Measurements from ENCODE around the gene RTN4RL2.

Gene RTN4RL2

DNA sequence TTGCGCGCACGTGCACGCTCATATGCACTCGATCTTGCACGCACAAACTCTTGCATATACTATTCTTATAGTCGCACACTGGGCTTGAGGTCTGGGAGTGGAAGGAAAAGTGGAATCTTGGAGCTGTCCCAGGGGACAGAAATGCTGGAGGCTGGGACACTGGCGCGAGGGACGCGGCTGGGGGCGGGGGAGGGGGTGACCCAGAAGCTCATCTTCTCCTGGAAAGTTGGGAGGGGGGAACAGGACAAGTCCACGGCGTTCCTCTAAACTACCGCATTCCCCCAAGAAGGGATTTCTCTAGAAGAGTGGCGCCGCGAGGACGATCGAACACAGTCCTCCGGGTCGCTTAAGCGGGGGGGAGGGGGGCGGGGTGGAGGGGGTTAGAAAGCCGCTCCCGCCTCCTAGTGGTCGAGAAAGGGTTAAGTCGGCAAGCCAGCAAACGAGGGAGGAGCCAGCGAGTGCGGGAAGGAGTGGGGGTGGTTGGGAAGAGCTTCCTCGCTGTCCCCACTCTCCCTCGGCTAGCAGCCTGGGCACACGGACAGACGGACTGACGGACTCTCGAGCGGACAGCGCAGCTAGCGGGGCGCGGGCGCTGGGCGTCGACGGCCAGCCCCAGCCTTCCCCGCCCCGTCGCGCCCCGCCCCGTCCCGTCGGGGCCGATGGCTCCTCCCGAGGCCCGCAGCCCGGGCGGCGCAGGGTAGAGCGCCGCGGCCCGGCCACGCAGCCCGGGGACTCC is at the start of gene RTN4RL2:
Gene RTN4RL2 (plus strand): TSS at position 507 of the 736 bp plus-strand sequence. CDS start 338 bp downstream, outside the sequence.
- peak; percentile 38 for DNase-seq

DNA sequence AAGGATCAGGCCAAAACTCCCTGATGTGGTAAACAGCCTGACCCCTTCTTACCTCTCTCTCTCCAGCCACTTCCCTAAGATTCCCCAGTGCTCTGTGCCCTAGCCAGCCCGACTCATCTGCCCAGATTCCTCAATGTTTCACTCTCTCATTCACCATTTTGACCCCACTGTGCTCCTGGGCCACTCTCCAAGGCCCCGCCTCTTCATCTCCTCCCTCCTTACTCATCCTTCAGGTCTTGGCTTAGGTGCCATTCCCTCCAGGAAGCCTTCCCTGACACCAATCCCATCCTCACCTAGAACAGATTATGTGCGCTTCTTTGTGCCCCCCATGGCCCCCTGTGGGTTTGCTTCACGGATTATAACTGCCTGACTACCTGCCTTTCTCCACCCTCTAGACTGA is 46.6 kb upstream of the RTN4RL2 start:
- DNase-seq = no peak

DNA sequence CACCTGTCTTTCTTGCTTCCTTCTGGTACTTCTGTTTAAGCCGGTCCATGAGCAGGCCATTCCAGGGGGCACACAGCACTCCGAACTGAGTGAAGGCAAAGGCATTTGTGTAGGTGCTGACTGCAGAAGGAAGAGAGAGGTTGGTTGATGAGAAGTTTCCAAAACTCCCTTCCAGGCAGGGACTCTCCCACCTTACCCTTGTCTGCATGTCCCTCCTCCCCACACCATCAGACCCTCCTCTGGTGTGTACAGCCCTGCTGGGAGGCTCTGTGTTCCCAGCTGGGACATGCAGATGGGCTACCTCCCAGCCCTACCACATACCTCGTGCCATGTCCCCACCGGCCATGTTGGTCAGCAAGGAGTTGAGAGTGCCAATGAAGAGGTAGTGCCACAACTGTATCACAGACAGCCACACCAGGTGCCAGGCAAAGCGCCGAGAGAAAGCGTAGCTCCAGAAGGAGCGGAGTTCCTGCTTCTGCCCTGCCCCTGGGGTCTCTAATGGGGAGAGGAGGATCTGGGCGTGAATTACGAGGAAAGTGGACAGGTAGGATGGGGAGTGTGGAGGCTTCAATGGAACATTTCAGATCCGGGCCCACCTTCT is 45.6 kb upstream of the RTN4RL2 start:
- DNase-seq = no peak

DNA sequence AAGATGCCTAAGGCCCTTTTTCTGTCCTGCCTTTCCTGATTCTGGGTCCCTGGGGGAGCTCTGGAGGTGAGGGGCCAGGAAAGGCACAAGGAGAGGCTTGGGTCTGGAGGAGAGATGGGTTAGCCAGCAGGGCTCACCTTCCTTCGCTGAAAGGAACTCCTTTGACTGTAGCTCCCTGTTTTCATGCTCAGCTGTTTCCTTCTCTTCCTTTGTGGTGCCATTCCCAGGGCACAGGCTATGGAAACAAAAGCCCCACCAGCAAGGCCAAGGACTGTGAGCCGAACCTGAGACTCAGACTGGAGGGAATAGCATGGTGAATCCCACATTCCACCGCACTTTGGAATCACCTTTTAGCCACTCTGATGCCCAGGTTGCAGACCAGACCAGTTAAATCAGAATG is 43.9 kb upstream of the RTN4RL2 start:
- no peak for DNase-seq

DNA sequence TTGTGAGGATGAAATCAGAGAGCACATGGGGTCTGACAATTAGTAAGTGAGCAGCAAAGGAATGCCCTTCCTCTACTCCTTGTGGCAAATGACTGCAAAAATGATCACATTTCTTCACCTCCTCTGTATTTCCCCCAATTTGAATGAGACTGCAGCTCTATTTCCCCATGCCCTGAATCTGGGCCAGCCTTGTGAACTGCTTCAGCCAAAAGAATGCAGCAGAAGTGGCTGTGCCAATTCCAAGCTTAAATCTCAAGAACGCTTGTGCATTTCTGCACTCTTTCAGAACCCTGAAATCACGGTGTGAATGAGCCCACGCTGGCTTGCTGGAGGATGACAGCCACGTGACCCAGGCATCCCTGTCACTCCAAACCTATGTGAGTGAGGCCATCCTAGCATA is 43.3 kb upstream of the RTN4RL2 start:
- DNase-seq = no peak

DNA sequence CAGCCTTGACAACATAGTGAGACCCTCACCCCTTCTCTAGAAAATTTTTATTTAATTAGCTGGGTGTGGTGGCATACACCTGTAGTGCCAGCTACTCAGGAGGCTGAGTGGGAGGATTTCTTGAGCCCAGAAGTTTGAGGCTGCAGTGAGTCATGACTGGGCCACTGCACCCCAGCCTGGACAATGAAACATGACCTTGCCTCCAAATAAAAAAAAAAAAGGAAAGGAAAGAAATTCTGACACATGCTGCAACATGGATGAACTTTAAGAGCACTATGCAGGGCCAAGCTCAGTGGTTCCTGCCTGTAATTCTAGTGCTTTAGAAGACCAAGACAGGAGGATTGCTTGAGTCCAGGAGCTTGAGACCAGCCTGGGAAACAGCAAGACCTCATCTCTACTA is 42.2 kb upstream of the RTN4RL2 start:
- no peak for DNase-seq

DNA sequence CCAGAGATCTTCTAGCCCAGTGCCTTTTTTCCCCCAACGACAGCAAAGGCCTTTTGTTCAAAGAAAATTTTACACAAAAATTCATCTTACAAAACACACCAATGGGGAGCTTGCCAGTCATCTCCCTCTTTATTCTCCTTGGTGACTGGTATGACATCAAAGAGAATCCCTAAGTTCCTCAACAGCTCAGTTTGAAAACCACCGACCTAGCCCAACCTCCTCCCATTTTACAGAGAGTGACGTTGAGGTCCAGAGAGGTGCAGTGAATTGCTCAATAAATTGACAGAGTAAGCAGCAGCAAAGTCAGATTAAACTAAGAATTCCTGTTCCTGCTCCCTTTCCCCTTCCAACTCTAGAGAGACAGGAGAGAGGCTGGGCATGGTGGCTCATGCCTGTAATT is 41.2 kb upstream of the RTN4RL2 start:
- DNase-seq = no peak

DNA sequence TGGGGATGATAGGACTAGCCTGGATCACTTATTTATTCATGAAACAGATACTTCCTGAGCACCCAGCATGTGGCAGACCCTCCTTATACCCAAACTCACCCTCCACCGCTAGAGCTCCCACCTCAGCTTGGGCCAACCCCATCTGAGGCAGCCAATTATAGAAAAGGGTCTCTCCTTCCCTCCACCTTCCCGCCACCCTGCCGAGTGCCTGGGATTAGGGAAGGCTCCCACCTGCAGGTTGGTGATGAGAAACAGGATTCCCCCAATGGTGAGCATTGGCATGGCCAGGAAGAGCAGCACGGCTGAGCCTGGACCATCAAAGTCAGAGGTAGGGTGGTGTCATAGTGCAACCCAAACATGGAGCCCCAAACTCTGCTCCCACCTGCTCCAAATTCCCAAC is 39.3 kb upstream of the RTN4RL2 start:
- DNase-seq = no peak

DNA sequence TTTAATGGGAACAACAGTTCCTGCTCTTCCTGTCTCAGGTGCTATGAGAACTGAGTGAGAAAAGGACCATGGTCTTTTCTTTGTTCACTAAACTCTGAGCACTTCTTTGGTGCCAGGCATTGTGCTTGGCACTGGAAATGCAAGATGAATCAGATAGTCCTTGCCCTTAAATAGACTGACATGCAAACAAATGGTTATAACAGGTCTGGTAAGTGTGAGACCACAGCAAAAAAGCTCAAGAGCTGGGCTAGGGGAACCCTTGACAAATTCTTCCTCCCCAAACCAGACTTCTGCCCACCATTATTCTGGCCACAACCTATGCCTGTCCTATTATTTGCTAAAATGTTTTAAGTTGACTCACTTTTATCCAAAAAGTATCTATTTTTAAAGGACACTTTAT is 38.5 kb upstream of the RTN4RL2 start:
- no peak for DNase-seq

DNA sequence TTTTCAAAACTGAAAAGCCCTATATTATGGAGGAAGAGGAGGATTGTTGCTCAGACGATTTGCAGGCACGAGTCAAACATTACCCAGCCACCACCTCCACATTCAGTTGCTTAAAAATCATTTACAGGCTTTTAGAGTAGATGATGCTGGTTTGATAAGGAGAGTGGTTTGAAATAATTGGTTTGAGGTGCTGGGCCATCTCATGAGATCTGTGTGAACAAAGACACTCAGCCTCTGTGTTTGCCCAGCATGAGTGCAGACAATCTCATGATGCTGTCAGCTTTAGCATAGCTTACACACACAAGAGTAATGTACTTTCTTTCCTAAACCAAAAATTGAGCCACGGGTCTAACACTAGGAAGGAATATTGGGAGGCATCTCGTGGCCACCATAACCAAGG is 37.7 kb upstream of the RTN4RL2 start:
- no peak for DNase-seq

DNA sequence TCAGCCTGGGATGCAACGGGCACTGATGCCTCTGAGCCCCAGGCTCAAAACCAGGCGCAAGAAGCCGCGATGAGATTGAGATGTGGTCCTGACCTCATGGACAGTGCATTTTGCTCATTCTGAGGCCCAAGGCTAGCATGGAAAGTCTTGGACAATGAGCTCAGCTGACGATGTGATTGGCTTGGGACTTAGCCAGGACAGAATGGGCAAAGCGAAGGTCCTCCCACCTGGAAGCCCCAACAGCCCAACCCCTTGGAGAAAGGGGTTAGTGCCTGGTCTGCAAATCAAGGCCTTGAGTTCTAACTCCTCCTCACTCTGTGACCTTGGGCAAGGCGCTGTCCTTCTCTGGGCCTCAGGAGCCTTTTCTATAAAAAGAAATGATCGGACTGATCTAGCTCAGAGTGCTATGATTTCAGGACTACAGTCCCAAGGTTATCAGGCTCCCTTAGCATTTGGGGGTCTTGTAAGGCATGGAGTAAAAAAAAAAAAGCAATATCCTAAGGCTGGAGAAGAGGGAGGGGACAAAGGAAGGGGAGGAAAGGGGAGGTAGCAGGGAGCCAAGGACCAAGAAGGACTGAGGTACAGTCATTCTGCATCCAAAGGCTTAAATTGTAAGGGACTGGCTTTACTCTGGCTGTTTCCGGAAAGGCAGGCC is 36.1 kb upstream of the RTN4RL2 start:
- no peak for DNase-seq

DNA sequence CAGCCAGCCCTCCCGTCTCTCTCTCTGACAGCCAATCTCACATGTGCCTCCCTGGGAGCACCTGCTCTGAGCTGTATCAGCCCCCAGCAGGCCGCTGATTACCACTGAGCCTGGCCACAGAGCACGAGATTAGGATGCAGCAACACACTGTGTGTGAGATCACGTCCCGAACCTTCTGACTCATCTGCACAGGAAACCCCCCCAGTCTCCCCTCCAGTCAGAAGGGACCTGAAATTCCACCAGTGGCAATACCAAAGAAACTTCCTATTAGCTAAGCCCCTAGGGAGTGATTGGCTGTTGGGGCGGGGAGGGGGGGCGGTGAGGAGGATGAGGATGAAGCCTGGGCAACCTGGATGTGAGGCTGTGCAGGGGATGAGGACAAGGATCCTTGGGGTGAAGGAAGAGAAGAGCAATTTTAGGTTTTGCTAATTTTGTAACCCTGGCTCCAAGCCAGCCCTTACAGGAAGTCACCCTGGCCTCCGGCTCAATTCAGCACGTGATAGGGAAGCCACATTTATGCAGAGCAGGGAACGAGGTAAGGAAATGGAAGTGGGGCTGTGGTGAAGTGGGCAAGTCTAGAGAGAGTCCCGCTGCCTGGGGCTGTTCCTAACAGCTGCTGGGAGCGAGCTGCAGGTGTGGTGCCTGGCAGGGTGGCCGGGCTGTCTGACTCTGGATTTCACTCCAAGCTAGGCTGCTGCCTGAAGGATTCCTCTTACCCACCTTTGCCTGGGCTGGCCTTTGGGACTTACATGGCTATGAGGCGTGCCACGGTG is 35.4 kb upstream of the RTN4RL2 start:
- DNase-seq = peak; percentile 29

DNA sequence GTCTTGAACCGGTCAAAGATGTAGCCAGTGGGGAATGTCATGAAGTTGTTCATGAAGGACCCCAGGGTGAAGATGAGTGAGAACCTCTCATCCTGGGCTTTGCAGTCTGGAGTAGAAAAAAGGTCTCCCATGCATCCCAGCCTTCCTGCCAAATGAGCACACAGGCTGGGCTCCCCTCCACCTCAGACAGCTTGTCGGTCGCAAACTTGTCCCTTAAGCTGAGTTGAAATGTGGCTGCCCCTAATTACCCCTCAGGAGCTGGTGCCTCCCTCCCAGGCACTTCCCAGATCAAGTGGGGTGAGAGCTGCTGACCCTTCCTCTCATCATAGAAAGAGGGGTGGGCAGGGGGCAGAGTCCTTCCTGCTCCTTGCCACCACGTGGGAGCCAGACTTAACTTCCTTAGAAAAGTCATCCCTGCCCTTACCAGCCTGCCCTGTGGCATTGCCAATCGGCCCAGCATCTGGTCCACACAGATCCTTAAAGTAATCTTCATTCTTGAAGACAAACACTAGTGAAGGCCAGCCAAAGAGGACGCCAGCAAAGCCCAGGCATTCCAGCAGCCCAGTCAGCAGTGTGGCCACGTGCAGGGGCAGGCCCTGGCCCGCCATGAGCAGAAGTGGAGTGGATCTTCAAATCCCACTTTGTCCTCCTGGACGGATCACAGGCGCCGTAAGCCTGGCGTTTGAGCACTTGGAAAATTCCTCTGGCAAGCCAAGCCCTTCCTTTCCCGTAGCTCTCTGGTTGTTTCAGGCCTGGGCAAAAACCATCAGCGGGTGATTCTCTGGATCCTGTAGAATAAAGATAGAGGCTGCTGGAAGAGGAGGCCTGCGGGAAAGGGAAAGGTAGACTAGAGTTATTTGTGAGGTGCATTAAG is 34.5 kb upstream of the RTN4RL2 start:
- DNase-seq = no peak

DNA sequence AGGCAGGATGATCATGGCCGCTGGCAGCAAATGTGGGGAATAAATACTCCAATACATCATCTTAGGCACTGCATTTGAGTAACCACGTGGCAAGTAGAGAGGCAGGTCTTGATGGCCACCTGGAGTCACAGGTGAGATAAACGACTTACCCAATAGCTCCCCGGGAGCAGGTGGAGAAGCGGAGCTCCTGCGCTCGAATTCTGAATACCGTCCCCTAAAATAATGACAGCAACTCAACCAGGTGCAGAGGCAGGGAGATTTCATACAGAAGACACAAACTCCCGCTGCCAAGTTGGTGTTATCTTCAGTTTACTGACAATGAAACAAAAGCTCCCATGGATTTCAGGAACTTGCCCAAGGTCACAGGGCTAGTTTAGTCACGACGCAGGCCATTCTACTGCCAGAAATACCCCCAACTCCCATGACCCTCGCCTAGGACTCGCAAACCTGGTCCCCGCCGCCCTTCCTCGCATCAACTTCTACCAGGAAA is 33.8 kb upstream of the RTN4RL2 start:
- DNase-seq = peak; percentile 30

DNA sequence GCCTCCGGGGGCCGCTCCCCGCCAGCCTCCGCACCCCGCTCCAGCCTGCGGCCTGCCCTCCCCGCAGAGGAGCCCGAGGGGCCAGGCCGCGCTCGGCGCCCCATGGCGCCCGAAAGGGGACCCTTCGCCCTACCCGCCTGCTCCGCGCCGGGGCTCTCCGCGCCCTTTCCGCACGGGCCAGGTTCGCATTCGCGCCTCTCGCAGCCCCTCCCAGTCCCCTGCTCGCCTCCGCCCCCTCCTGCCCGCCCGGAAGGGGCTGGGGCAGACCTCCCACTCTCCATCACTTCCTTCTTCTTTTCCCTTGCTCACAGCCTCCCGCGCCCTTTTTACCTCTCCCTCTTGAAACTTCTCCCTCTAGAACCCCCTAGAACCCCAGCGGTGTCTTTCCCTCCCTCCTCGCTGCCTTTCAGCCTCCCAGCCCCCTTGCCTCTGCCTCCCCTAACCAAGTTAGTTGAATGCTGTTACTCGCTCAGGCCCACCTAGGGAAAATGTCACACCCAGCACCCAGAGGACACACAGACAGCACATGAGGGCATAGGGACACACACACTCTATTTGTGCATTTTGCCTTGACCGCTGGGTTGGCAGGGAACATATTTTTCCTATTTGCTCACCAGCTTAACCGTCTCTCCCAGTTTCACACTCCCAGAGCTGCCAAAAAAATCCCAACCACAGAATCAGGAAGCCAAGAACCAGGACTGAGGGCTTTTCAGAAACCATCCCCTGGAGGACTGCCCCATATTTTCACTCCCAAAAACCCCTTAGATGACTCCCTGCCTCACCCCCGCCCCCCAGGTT is 33.2 kb upstream of the RTN4RL2 start, which contains the start of gene SLC43A3:
Gene SLC43A3 (minus strand): TSS at position 193 of the 798 bp plus-strand sequence. CDS start 949 bp downstream, outside the sequence.
- DNase-seq = no peak

DNA sequence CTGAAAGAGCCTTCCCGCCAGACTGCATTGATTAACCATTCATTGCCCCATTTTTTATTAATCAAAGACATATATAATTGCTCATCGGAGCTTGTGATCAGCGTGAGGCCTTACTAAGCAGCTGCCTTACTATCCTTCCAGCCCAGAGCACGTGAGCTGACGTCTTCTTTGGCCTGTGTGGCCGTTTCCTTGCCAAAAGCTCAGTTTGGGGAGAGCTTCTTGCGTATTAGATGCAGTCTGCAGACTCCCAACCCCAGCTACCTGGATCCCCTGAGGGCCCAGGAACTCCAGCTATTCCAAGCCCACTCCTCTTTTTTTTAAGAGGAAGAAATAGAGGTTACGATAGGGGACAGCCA is 32.6 kb upstream of the RTN4RL2 start:
- DNase-seq = no peak

DNA sequence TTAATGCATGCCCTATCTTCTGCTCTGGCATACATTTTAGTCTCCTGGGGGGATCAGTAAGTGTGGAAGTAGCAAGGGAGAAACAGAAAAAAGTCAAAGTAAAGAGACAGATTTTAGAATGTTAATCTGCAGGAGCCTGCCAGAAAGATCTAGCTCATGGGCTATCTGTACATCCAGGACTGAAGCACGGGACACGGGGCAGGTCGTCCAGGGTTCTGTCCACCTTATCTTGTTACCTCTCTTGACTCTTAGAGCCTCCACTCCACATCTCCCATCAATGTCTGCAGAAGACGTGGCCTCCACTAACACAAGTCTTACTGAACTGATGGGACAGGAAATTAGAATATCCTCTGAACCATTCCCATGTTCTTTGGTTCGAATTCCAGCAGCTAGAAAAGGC is 31.7 kb upstream of the RTN4RL2 start:
- no peak for DNase-seq

DNA sequence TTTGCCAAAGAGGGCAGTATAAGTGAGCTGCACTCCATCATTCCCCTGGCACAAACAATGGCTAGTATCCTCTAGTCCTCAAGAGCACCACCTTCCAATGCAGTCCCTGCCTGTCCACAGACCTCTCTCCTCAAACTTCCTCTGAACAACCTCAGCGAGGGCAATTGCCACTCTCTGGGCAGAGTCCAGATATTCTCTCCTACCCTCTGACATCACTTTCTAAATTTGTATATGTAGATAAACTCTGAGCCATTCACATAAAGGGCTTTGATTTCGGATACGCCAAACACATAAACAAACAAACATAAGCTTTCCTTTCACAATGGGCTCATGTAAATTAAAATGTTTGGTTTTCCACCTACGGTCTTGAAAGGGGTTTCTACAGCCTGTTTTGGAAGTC is 30.4 kb upstream of the RTN4RL2 start:
- no peak for DNase-seq

DNA sequence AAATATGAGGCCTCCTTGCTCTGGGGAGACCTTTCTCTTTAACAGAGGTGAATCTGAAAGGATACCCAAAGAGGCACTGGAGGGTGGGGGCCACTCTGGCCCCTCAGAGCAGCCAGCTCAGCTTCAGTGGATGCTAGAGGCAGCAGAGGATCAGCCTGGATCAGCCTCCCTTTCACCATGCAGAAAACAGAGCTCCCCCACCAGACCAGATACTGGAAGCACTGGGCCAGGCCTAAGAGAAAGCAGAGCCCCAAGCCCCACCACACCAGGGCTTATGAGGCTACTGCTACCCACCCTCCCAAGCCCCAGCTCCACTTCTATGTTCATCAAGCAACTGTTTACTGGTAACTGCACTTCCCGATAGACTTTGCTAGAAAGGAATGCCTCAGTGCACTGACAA is 29.4 kb upstream of the RTN4RL2 start:
- no peak for DNase-seq

DNA sequence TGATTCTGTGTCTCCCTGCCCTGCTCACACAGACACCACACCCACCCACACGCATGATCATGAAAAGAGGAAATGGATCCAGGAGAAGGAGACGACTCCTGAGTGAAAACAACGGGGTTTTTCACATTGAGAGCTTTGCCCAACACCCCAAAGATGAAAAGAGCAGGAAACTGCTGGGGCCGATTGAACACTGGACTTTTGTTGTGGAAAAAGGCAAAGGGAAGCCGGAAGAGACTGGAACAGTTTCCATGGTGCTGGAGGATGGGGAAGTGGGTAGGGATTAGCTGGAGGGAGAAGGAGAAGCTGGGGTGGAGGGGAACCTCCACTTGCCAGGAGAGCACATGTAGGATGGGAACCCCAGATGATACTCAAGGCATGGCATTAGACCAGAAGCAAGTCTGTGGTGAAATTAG is 28.2 kb upstream of the RTN4RL2 start:
- DNase-seq = no peak

DNA sequence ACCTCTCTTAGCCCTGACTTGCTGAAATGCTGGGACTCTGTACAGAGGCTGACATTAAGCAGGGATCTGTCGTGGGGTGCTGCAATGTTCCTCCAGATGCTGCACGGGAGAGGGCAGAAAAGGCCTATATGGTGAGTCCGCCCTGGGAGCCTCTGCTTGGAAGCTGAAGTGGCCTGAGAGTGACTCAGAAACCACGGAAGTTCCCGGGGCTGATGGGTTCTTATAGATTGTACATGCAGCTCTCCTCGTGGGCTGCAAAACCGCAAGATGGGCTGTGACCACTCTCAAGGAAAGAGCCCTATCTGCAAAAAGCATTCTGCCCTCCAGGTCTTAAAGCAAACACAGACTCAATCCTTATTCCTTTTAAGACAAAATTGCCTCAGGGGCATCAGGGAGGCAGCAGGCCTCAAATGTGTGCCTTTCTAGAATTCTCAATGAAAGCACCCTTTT is 27.6 kb upstream of the RTN4RL2 start:
- no peak for DNase-seq

All from NCI-H510A (cell line).